GM18502 (cell line): ENCODE measurements around the gene DDX20.

Experiments
- ATAC-seq: cut with Tn5 transposase; IDR thresholded peaks from one replicate; pipeline ENCODE4 v1.9.1; 2021; ENCODE audit warnings: mild to moderate bottlenecking; ENCODE audit not compliant: unreplicated experiment, poor library complexity

Gene DDX20

DNA sequence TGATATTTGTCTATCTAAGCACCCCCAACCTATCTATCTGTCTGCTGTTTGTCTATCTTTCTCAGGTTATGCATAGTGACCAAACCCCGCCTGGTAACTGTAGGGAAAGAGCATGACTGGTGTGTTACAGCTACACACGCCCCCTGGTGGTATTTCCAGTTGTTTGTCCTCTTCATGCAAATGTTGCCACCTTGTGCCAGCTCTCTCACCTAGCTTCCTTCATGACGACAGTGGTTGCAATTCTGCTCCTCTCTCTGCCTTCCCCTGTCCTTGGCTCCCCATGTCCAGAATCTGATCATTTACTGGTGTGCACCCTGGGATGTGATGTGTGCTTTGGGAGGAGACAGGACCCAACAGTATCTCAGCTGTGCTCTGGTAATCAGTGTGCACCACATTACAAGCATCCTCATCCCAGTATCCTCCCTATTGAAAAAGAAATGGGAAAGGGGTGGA lies 8.4 kb upstream of the DDX20 start:
- ATAC-seq = no peak

- no peak for ATAC-seq
Measured at GRCh38 chr1:111747947-111748346, 7.8 kb upstream of the DDX20 start.

GRCh38 chr1:111749628-111750027 lies 6.1 kb upstream of the DDX20 start:
- no peak for ATAC-seq

DNA sequence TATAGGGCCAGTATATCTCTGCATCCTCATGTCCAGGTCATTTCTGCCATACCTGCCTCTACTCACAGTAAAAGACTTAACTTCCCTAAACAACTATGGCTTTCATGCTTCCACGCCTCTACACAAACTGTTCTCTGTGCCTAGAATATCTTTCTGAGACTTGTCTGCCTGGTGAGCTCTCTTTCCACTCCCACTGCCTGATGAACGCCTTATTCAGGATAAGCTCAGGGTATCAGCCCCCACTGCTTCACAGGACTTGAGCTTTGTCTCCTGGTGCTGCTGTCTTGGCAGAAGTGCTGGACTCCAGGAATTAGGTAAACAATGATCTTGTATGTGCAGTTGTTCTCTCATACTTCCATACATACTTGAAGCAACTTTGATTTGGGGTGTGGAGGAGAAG lies 4.8 kb upstream of the DDX20 start:
- no peak for ATAC-seq

DNA sequence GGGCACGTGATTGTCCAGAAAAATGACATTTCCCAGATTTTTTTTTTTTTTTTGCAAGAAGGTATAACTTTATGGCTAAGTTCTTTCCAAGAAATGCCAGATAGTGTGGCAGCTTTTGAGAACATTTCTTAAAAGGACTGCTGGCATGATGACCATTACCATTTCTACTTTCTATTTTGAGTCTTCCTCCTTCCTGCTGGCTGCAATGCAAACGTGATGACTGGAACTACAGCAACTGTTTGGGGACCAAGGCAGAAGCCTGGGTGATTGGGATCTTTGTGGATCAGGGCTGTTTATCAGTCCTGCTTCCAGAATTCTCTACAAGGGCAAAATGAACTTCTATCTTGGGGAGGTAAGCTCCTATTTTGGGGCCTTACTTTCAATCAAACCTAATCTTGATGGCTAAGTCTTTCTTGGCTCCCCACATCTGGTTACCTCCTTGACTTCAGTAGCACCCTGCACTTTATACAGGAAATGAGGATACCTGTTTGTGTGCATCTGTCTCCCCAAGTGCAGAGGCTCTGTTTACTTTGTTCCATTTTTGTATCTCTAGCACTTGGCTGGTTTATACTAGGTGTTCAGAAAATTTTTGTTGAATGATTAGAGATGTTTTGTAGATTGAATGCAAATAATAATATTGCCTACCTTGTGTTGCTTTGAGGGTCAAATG lies 3.7 kb upstream of the DDX20 start:
- no peak for ATAC-seq

DNA sequence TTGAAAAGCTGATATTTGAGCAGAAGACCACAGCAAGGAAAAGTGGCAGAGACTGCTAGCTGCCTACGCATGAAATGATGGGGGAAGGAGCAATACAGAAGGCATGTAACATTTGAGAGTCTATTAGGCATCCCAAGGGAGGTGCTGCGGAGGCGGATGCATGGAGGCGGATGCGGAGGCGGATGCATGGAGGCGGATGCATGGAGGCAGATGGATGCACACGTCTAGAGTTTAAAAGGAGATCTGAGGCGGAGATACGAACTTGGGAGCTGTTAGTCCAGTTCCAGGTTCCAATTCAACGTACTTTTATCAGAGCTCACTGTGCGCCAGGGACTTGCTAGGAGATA lies 744 bp upstream of the DDX20 start:
- peak; percentile 13 for ATAC-seq

- ATAC-seq = peak; percentile 11
Measured at GRCh38 chr1:111756124-111756513, 418 bp downstream of the DDX20 start.

DNA sequence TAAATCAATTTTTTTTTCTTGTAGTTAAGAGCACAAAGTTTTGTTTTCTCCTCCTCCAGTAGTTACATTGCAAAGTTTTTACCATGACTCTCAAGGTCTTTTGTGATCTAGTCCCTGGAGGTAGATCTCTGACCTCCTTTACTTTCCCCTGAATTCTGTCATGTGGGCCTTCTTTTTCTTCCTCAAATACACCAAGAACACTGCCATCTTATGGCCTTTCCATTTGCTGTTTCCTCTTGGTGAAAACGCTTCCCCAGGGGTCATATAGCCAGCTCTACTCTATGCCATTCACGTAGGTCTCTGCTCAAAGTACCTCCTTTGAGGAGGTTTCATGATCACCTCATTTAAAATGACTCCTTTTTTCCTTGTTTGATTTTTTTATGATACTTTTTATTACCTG lies 2.7 kb downstream of the DDX20 start:
- ATAC-seq = no peak

DNA sequence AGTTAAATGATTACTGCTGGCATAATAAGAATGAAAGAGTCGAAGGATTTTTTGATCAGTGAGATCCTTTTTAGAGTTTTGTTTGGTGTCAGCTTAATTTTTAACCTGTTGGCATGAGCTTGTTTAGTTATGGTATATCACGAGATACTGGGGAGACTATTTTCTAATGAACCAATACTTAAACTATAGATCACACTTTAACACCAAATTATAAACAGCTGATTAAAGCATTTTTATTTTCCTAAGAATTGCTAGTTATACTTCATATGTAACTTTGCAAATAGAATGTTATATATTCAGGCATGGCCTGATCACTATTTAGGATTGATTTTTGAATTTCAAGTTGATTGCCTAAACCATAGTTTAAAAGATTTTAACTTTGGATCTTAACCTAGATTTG lies 6.0 kb downstream of the DDX20 start:
- ATAC-seq = no peak

DNA sequence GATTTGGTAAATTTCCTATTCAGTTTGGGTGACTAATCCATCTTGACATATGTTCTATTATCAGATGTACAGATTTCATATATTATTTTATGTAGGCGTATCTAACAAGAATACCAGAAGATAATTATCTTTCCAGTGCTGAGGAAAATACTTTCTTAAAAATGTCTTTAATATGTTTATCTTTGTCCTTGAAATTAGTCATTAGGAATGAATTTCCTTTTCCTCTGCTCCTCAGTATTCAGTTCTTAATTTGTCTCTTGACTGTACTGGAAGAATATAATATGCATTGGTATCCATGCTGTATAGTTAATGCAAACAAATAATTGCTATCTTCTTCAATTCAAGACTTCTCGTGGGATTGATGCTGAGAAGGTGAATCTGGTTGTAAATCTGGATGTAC lies 6.6 kb downstream of the DDX20 start:
- no peak for ATAC-seq

DNA sequence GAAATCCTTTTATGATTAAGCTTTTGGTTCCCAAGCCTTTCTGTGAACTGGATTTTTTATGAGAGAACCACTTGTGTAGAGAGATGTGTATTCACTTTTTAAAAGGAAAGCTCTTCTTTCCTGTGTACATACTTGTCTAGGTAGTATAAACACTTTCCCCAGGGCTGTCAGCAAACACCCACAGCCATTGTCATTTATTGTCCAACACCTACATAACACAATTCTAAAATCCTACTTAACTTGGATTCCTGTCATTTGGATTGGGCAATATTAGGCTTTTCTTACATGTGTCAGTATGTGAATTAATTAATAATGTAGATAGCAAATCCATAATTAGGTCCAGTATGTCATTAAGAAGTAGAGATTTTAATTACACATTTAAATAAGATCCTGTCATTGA lies 12.3 kb downstream of the DDX20 start:
- no peak for ATAC-seq

- no peak for ATAC-seq
Measured at GRCh38 chr1:111768625-111769024, 12.9 kb downstream of the DDX20 start.

GRCh38 chr1:111769517-111770146 lies 13.9 kb downstream of the DDX20 start:
- no peak for ATAC-seq

- ATAC-seq = no peak
Measured at GRCh38 chr1:111770916-111771315, 15.2 kb downstream of the DDX20 start.

DNA sequence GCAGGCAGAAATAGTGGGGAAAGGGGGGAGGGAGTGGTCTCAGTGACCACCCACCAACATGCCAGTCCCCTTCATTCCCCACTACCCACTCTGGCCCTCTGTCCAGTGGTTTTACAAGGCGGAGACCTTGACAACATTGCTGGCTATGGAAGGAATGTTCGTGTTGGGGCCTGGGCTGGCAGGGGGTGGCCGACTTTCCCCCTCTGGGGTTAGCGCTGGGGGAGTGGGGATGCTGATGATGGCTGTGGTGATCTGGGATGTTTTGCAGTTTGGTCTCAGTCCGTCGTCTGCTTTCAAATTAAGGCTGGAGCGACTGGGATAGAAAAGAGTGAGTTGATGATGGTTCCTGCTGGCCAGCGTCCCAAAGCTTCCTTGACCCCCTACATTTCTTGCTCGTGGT lies 20.3 kb downstream of the DDX20 start:
- ATAC-seq = no peak

DNA sequence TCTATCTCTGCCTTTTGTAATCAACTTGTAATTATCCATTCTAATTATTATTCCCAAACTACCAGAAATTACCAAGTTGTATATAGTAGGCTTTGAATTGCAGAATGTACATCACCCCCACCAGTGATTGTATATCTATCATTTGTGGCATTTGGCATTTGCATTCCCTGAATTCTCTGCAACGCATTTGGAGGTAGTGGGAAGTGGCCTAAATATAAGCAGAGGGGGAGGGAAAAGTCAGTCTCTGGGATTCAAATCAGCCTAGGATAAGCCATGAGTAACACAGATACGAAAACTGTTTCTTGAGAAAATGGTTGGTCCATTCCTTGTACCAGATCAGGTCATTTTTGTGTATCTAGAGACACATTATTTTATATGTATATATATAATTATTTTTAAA lies 20.7 kb downstream of the DDX20 start:
- ATAC-seq = no peak

GRCh38 chr1:111776861-111777260 lies 21.2 kb downstream of the DDX20 start:
- ATAC-seq = no peak

- ATAC-seq = no peak
Measured at GRCh38 chr1:111777301-111777700, 21.6 kb downstream of the DDX20 start.

DNA sequence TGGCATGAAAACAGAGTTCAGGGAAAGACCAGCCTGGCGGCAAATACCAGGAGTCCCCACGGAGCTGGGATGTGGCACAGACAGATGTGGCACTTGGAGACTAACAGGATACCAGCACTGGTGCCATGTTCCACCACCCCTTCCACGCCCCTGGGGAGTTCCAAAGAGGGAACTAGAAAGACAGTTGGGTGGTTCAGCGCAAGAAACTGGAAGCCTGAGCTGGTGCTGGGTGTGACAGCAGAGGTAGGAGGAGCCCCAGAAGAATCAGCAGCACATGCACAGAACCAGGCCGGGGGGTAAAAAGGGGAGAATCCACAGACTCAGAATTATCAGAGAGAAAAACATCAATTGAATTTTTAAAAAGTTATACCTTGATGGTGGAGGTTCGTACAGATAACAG lies 22.4 kb downstream of the DDX20 start:
- ATAC-seq = no peak

GRCh38 chr1:111778541-111779051 lies 22.9 kb downstream of the DDX20 start:
- ATAC-seq = no peak

GRCh38 chr1:111779546-111779945 lies 23.8 kb downstream of the DDX20 start:
- ATAC-seq = no peak

DNA sequence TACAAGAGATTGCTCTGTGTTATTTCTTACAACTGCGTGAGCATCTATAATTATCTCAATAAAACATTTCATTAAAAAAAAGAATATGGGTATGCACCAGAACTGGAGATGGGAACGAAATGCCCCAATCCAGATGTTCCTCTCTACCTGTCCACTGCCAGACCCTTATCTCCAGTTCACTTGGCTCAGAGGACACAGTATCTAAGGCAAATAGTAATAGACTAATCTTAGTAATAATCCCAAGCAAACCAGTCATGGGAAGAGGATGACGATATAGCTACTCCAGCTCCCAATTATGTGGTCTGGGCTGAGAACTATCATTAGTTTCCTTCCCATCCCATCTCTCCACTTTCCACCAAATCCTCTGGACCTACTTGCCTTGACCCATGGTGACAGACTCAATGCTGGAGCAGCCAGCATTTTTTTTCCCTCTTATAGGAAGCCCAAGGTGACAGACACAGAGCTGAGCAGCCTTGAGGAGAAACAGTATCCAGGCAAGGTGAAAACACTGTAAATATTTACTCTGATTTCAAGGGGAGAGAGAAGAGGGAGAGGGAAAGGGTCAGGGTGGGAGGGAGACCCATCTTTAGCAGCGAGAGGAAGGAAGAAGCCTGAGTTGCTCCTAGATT lies 28.7 kb downstream of the DDX20 start:
- no peak for ATAC-seq
